Measurements from ENCODE around the gene KRI1.

DNA sequence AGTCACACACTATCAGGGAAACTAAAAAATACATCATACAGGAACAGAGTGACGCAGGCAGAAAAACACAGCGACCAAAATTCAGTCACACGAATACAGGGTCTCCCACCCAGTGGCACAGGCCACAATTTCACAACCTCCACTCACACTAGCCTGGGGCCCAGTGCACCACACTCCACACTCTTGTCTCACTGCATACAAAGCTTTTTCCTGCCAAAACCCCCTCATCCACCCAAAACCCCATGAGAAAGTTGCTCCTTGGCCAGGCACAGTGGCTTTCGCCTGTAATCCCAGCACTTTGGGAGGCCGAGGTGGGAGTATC lies 49.8 kb downstream of the KRI1 start:
- TF ChIP-seq, protein P1, sequence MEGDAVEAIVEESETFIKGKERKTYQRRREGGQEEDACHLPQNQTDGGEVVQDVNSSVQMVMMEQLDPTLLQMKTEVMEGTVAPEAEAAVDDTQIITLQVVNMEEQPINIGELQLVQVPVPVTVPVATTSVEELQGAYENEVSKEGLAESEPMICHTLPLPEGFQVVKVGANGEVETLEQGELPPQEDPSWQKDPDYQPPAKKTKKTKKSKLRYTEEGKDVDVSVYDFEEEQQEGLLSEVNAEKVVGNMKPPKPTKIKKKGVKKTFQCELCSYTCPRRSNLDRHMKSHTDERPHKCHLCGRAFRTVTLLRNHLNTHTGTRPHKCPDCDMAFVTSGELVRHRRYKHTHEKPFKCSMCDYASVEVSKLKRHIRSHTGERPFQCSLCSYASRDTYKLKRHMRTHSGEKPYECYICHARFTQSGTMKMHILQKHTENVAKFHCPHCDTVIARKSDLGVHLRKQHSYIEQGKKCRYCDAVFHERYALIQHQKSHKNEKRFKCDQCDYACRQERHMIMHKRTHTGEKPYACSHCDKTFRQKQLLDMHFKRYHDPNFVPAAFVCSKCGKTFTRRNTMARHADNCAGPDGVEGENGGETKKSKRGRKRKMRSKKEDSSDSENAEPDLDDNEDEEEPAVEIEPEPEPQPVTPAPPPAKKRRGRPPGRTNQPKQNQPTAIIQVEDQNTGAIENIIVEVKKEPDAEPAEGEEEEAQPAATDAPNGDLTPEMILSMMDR (IDR thresholded peaks at IDR 0.05), result no peak
- TF ChIP-seq ZFX (IDR thresholded peaks at IDR 0.05; ENCODE audit: borderline replicate concordance), result no peak
